ENCODE measurements around the gene SRPK2. TPM values are rescaled to one million over a fixed set of nuclear protein-coding genes. Genes with fewer than 3 reads are reported as not detected.

The SRPK2 gene
- total and polyA plus RNA-seq, 2 donors (not counting 1 experiment from before 2014, with no cell fraction given), result 15.2 to 108 TPM

- ChIA-PET POLR2A (no interaction called here), CTCF (no interaction called here)
- DNase-seq (no peak), ATAC-seq (ENCODE audit: low read depth) (no peak)
- Histone ChIP-seq H3K9ac (ENCODE audit: low read length) (no peak overlapping the region), H3K27ac (ENCODE audit: low read length in 2 of 2) (no peak overlapping the region), H3K4me3 (ENCODE audit: control extremely low read depth in 1 of 5, extremely low read depth in 1 of 5, insufficient read depth in 1 of 5, low read depth in 2 of 5, low read length in 4 of 5) (no peak overlapping the region), H3K4me2 (replicated peaks; ENCODE audit: low read depth, low read length, poor library complexity, severe bottlenecking) (no peak overlapping the region), H3K27me3 (replicated peaks in 1 of 4; ENCODE audit: control extremely low read depth in 1 of 4, control insufficient read depth in 3 of 4, insufficient read depth in 4 of 4, low read length in 3 of 4) (no peaks in the 10 kb centered on the region), H3K36me3 (replicated peaks in 1 of 2; ENCODE audit: control extremely low read depth in 1 of 2, control insufficient read depth in 1 of 2, extremely low read depth in 1 of 2, insufficient read depth in 2 of 2, low read length in 1 of 2) (peaks cover 0 to 4% of the 10 kb centered on the region in 2 experiments), H2AFZ (ENCODE audit: insufficient read depth, low read depth, low read length, poor library complexity, severe bottlenecking) (no peak overlapping the region), H3K9me3 (ENCODE audit: control extremely low read depth in 1 of 3, control insufficient read depth in 2 of 3, insufficient read depth in 1 of 3, low read length in 2 of 3) (no peaks in the 10 kb centered on the region), H3K4me1 (ENCODE audit: control insufficient read depth in 2 of 2, insufficient read depth in 2 of 2, low read length in 2 of 2) (no peaks in the 10 kb centered on the region), H4K20me1 (ENCODE audit: control insufficient read depth, insufficient read depth, low read length, poor library complexity, severe bottlenecking) (peaks cover 38% of the 10 kb centered on the region), H3K79me2 (ENCODE audit: control insufficient read depth, insufficient read depth, low read length) (peaks cover 95% of the 10 kb centered on the region)
- Mint-ChIP-seq H3K27me3 (no peaks in the 10 kb centered on the region), H3K4me3 (no peak overlapping the region), H3K9me3 (ENCODE audit: insufficient read depth) (no peaks in the 10 kb centered on the region), H3K4me1 (peaks cover 29% of the 10 kb centered on the region), H3K27ac (no peak overlapping the region)
- intact Hi-C loops (cut with micrococcal nuclease), result no loop called here
- TF ChIP-seq CTCF (IDR thresholded peaks at IDR 0.05), result no peak
- TF ChIP-seq EZH2 (IDR thresholded peaks at IDR 0.05; ENCODE audit: borderline replicate concordance, insufficient read depth, low read depth, low read length, poor library complexity, severe bottlenecking), result no peak
- WGBS (ENCODE audit: insufficient coverage), result 96% methylated on average over 7 of the region's 12 CpGs
Observed at GRCh38 chr7:105285118-105285874, 103.4 kb downstream of the SRPK2 start.

- ATAC-seq (ENCODE audit: low read depth), result no peak
- no peak for DNase-seq
- ChIA-PET POLR2A (no interaction called here), CTCF (no interaction called here)
- Histone ChIP-seq H2AFZ (ENCODE audit: insufficient read depth, low read depth, low read length, poor library complexity, severe bottlenecking) (no peak overlapping the region), H3K9ac (ENCODE audit: low read length) (no peak overlapping the region), H3K4me2 (replicated peaks; ENCODE audit: low read depth, low read length, poor library complexity, severe bottlenecking) (no peak overlapping the region), H3K27ac (ENCODE audit: low read length in 2 of 2) (no peak overlapping the region), H3K27me3 (replicated peaks in 1 of 4; ENCODE audit: control extremely low read depth in 1 of 4, control insufficient read depth in 3 of 4, insufficient read depth in 4 of 4, low read length in 3 of 4) (no peaks in the 10 kb centered on the region), H3K4me3 (ENCODE audit: control extremely low read depth in 1 of 5, extremely low read depth in 1 of 5, insufficient read depth in 1 of 5, low read depth in 2 of 5, low read length in 4 of 5) (no peak overlapping the region), H3K9me3 (ENCODE audit: control extremely low read depth in 1 of 3, control insufficient read depth in 2 of 3, insufficient read depth in 1 of 3, low read length in 2 of 3) (no peaks in the 10 kb centered on the region), H3K79me2 (ENCODE audit: control insufficient read depth, insufficient read depth, low read length) (peaks cover 95% of the 10 kb centered on the region), H3K36me3 (replicated peaks in 1 of 2; ENCODE audit: control extremely low read depth in 1 of 2, control insufficient read depth in 1 of 2, extremely low read depth in 1 of 2, insufficient read depth in 2 of 2, low read length in 1 of 2) (peaks cover 0 to 1% of the 10 kb centered on the region in 2 experiments), H4K20me1 (ENCODE audit: control insufficient read depth, insufficient read depth, low read length, poor library complexity, severe bottlenecking) (peaks cover 42% of the 10 kb centered on the region), H3K4me1 (ENCODE audit: control insufficient read depth in 2 of 2, insufficient read depth in 2 of 2, low read length in 2 of 2) (no peaks in the 10 kb centered on the region)
- H3K27ac Mint-ChIP-seq, result no peak overlapping the region
- H3K27me3 Mint-ChIP-seq, result no peaks in the 10 kb centered on the region
- intact Hi-C loops (cut with micrococcal nuclease), result no loop called here
- TF ChIP-seq CTCF (IDR thresholded peaks at IDR 0.05) (no peak), EZH2 (IDR thresholded peaks at IDR 0.05; ENCODE audit: borderline replicate concordance, insufficient read depth, low read depth, low read length, poor library complexity, severe bottlenecking) (no peak)
- 98% methylated on average over 5 of the region's 6 CpGs for WGBS (ENCODE audit: insufficient coverage)
- H3K9me3 Mint-ChIP-seq (ENCODE audit: insufficient read depth), result no peaks in the 10 kb centered on the region
- no peak overlapping the region for H3K4me3 Mint-ChIP-seq
- H3K4me1 Mint-ChIP-seq, result peaks cover 24% of the 10 kb centered on the region
Observed at GRCh38 chr7:105284014-105284413, 104.7 kb downstream of the SRPK2 start.
